HEK293 (cell line): ENCODE results near the gene SKAP1.

ENCODE experiments used
- CTCF ChIA-PET: fragments of 350-600 bp; formaldehyde crosslinking; extraction: SDS; loops from one replicate; lab custom pipeline; 2021; ENCODE audit warnings: antibody characterized with exemption; lab: Yijun Ruan, JAX
- POLR2A ChIA-PET: fragments of 300-600 bp; formaldehyde crosslinking; extraction: SDS; loops from one replicate; lab custom pipeline; 2020; ENCODE audit warnings: antibody characterized with exemption, inconsistent platforms; lab: Yijun Ruan, JAX
- H3K27ac ChIP-seq: fragments of 200-500 bp; sonication (Bioruptor generic); 2 replicates; pipeline ENCODE4 v1.5.1; 2014; ENCODE audit warnings: low read depth, low read length, control low read depth, inconsistent platforms; ENCODE audit errors: extremely low read depth
- H3K36me3 ChIP-seq, 2 experiments: fragments of 200-500 bp in 1 of 2; sonication (Bioruptor generic) in 1 of 2; 1 replicate in 1 of 2; 2 replicates in 1 of 2; pipeline ENCODE4 v1.5.1; 2014 to 2017; ENCODE audit warnings: inconsistent platforms in 2 of 2, low read length in 2 of 2; ENCODE audit not compliant: control insufficient read depth in 2 of 2, insufficient read depth in 1 of 2
- H3K4me1 ChIP-seq: fragments of 200-500 bp; sonication (Bioruptor generic); 2 replicates; pipeline ENCODE4 v1.5.1; 2014; ENCODE audit warnings: mild to moderate bottlenecking, low read length, inconsistent platforms; ENCODE audit not compliant: control insufficient read depth, insufficient read depth
- H3K4me3 ChIP-seq: 2 replicates; pipeline ENCODE4 v1.5.1; 2011; ENCODE audit warnings: low read depth, mild to moderate bottlenecking, control low read depth, low read length, moderate library complexity
- H3K9me3 ChIP-seq: fragments of 200-500 bp; sonication (Bioruptor generic); 2 replicates; pipeline ENCODE4 v1.5.1; 2014; ENCODE audit warnings: low read depth, low read length, inconsistent platforms; ENCODE audit not compliant: control insufficient read depth, insufficient read depth
- KLF9 ChIP-seq: fragments of 450-650 bp; formaldehyde crosslinking; IDR thresholded peaks from 2 replicates; pipeline ENCODE4 v1.5.1; 2016; ENCODE audit warnings: missing biosample characterization, missing genetic modification characterization, low read depth
- PRDM2 ChIP-seq: fragments of 450-650 bp; formaldehyde crosslinking; IDR thresholded peaks from 2 replicates; pipeline ENCODE4 v1.5.1; 2016; ENCODE audit warnings: missing biosample characterization, missing genetic modification characterization, borderline replicate concordance
- SALL2 ChIP-seq: fragments of 450-650 bp; formaldehyde crosslinking; IDR thresholded peaks from 2 replicates; pipeline ENCODE4 v1.5.0; 2017; ENCODE audit warnings: missing biosample characterization, mild to moderate bottlenecking, missing genetic modification characterization, borderline replicate concordance
- SP7 ChIP-seq: fragments of 450-650 bp; formaldehyde crosslinking; IDR thresholded peaks from 2 replicates; pipeline ENCODE4 v1.5.1; 2016; ENCODE audit warnings: missing biosample characterization, missing genetic modification characterization
- YY1 ChIP-seq: fragments of 450-650 bp; formaldehyde crosslinking; IDR thresholded peaks from 2 replicates; pipeline ENCODE4 v1.5.1; 2018; ENCODE audit warnings: missing biosample characterization, missing genetic modification characterization
- ZBTB49 ChIP-seq: fragments of 450-650 bp; formaldehyde crosslinking; IDR thresholded peaks from 2 replicates; pipeline ENCODE4 v1.5.1; 2016; ENCODE audit warnings: missing biosample characterization, missing genetic modification characterization, low read depth
- ZNF121 ChIP-seq: fragments of 450-650 bp; formaldehyde crosslinking; IDR thresholded peaks from 2 replicates; pipeline ENCODE4 v1.5.1; 2016; ENCODE audit warnings: missing biosample characterization, missing genetic modification characterization
- ZNF16 ChIP-seq: fragments of 450-650 bp; formaldehyde crosslinking; IDR thresholded peaks from 2 replicates; pipeline ENCODE4 v1.5.1; 2016; ENCODE audit warnings: low read depth, missing biosample characterization, missing genetic modification characterization
- ZNF404 ChIP-seq: fragments of 450-650 bp; formaldehyde crosslinking; IDR thresholded peaks from 2 replicates; pipeline ENCODE4 v1.5.1; 2017; ENCODE audit warnings: missing biosample characterization, missing genetic modification characterization
- ZNF426 ChIP-seq: fragments of 450-650 bp; formaldehyde crosslinking; IDR thresholded peaks from 2 replicates; pipeline ENCODE4 v1.5.1; 2017; ENCODE audit warnings: missing biosample characterization, missing genetic modification characterization, mild to moderate bottlenecking, inconsistent platforms, moderate library complexity
- ZNF585B ChIP-seq: fragments of 450-650 bp; formaldehyde crosslinking; IDR thresholded peaks from 2 replicates; pipeline ENCODE4 v1.5.1; 2016; ENCODE audit warnings: missing biosample characterization, missing genetic modification characterization
- ZNF768 ChIP-seq: fragments of 450-650 bp; formaldehyde crosslinking; IDR thresholded peaks from 2 replicates; pipeline ENCODE4 v1.5.1; 2018; ENCODE audit warnings: missing biosample characterization, mild to moderate bottlenecking, missing genetic modification characterization
- ZNF785 ChIP-seq: fragments of 450-650 bp; formaldehyde crosslinking; IDR thresholded peaks from 2 replicates; pipeline ENCODE4 v1.5.1; 2016; ENCODE audit warnings: missing biosample characterization, missing genetic modification characterization
- TF ChIP-seq, protein P1 (sequence below): fragments of 450-650 bp; formaldehyde crosslinking; IDR thresholded peaks from 2 replicates; pipeline ENCODE4 v1.5.1; 2016; ENCODE audit warnings: missing biosample characterization, missing genetic modification characterization, borderline replicate concordance
- TF ChIP-seq, protein P2 (sequence below): fragments of 450-650 bp; formaldehyde crosslinking; IDR thresholded peaks from 2 replicates; pipeline ENCODE4 v1.5.1; 2016; ENCODE audit warnings: missing biosample characterization, missing genetic modification characterization

The SKAP1 gene

DNA sequence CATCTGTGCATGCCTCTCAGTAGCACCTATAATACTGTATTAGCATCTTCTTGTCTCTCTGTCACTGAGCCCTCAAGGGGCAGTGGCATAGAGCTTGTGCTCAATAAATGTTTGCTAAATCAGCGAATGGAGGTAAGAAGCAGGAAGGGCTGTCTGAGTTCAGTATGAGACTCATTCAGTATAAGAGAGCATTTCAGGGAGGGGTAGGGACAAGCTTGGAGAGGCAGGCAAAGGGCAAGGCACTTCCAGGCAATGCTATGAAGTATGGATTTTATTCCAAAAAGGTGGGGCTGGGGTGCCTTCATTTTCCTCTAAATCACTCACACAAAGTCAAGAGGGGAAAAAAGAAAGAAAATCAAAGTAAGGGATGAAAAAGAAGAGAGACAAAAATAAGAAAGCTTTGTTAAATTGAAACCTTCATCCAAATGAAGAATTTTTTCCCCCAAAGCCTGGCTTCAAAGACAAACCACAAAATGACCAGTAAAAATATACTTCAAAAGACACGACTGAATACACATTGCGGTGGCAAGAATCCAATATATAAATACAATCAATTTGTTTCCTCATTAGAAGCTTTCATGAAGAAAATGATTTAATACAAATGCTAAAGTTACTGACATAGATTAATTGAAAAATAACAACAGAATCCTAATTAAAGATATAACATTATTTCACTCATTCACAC is 51.2 kb downstream of the SKAP1 start (continued):
- TF ChIP-seq PRDM2 (no peak), ZNF121 (tag by site-specific recombination) (no peak), ZBTB49 (no peak), ZNF16 (tag by site-specific recombination) (no peak), ZNF585B (tag by site-specific recombination) (no peak)

DNA sequence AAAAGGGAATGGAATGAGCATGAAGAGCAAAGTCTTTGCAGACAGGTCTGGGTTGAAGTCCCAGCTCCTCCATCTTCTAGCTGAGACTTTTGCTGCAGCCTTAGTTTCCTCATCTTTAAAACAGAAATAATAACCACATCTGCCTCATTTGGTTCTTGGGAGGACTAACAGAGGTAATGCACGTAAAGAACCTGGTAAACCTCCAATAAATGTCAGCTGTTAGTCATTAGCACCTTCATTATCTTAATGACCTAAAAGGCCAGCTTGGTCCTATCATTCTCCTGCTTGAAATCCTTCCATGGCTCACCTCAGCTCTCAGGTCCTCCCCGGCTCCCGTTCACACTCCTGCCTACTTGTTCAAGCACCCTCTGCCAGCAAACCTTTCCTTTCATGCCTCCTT is 51.8 kb downstream of the SKAP1 start:
- POLR2A ChIA-PET = no interaction called here
- CTCF ChIA-PET = interaction anchor here (0.6 to 10.7 kb wide), 10 partner anchors 10 to 536 kb away, joined by 3 to 109 read pairs (median 7); no protein-coding TSS in a partner anchor

More for the DNA sequence above, 51.8 kb downstream of the SKAP1 start:
- Histone ChIP-seq H3K36me3 (no peaks in the 10 kb centered on the region), H3K4me1 (no peaks in the 10 kb centered on the region), H3K27ac (no peak overlapping the region), H3K9me3 (no peaks in the 10 kb centered on the region), H3K4me3 (no peak overlapping the region)
- TF ChIP-seq, protein P1, sequence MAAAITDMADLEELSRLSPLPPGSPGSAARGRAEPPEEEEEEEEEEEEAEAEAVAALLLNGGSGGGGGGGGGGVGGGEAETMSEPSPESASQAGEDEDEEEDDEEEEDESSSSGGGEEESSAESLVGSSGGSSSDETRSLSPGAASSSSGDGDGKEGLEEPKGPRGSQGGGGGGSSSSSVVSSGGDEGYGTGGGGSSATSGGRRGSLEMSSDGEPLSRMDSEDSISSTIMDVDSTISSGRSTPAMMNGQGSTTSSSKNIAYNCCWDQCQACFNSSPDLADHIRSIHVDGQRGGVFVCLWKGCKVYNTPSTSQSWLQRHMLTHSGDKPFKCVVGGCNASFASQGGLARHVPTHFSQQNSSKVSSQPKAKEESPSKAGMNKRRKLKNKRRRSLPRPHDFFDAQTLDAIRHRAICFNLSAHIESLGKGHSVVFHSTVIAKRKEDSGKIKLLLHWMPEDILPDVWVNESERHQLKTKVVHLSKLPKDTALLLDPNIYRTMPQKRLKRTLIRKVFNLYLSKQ (tag by site-specific recombination) = no peak
- TF ChIP-seq SALL2 (tag by site-specific recombination) = no peak
- TF ChIP-seq, protein P2, sequence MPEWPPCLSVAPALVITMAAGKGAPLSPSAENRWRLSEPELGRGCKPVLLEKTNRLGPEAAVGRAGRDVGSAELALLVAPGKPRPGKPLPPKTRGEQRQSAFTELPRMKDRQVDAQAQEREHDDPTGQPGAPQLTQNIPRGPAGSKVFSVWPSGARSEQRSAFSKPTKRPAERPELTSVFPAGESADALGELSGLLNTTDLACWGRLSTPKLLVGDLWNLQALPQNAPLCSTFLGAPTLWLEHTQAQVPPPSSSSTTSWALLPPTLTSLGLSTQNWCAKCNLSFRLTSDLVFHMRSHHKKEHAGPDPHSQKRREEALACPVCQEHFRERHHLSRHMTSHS (tag by site-specific recombination) = no peak
- no peak for TF ChIP-seq ZNF768 (tag by site-specific recombination)
- TF ChIP-seq YY1 (tag by site-specific recombination) = no peak
- no peak for TF ChIP-seq ZNF785
- no peak for TF ChIP-seq KLF9 (tag by site-specific recombination)
- TF ChIP-seq ZNF426 (tag by site-specific recombination) = no peak
- TF ChIP-seq SP7 = no peak
- TF ChIP-seq ZNF404 (tag by site-specific recombination) = no peak
